K562 (cell line): ENCODE results near the gene EPC2. TPM values are rescaled to one million over a fixed set of nuclear protein-coding genes. Genes with fewer than 3 reads are reported as not detected.

ENCODE experiments used
- ATAC-seq: fragments of 200-7000 bp; cut with Tn5 transposase; 3 replicates; pipeline ENCODE4 v1.9.1; 2020; ENCODE audit warnings: moderate library complexity
- BruUV-seq: library from RNA; stranded (reverse); fragments of 400-500 nt; replicated peaks from 2 replicates; lab custom pipeline; 2021; lab: Mats Ljungman, UMichigan
- CTCF ChIA-PET: fragments of 300-600 bp; formaldehyde crosslinking; extraction: SDS; loops from one replicate; lab custom pipeline; 2021; ENCODE audit warnings: low intra/inter-chr PET ratio; lab: Yijun Ruan, JAX
- POLR2A ChIA-PET: fragments of 300-600, 350-650 bp; sonication (Branson Sonifier 250); formaldehyde crosslinking; extraction: SDS; loops from one replicate; lab custom pipeline; 2021; ENCODE audit warnings: antibody characterized with exemption, inconsistent platforms; lab: Yijun Ruan, JAX
- DNase-seq, 4 experiments: peaks; one replicate each; pipeline versions ENCODE4 v3.0.0 to v3.0.0-alpha.2; 2011 to 2018; ENCODE audit warnings: low spot score in 3 of 4, mixed read lengths in 3 of 4; ENCODE audit errors: extremely low read depth in 1 of 4
- FAIRE-seq: peaks from 2 replicates; lab custom pipeline; 2011; peaks lifted over from hg19 to GRCh38; lab: Jason Lieb, UNC
- H2AFZ ChIP-seq: 2 replicates; pipeline ENCODE4 v1.6.0; 2011; ENCODE audit warnings: low read depth, low read length, control low read depth, inconsistent platforms
- H3K27ac ChIP-seq: fragments of 200-600 bp; 3 replicates; pipeline ENCODE4 v1.8.0; 2011; ENCODE audit warnings: low read depth, mild to moderate bottlenecking, control low read depth, inconsistent platforms, low read length, moderate library complexity, mixed read lengths; ENCODE audit errors: extremely low read depth
- H3K27me3 ChIP-seq, 2 experiments: fragments of 300-600 bp in 1 of 2; 2 replicates in 1 of 2; 3 replicates in 1 of 2; pipeline versions ENCODE4 v1.6.0 to v1.8.0; 2011; ENCODE audit warnings: inconsistent platforms in 2 of 2, low read length in 2 of 2, mild to moderate bottlenecking in 1 of 2, mixed read lengths in 1 of 2, moderate library complexity in 1 of 2; ENCODE audit not compliant: control insufficient read depth in 2 of 2, insufficient read depth in 2 of 2
- H3K36me3 ChIP-seq: fragments of 300-600 bp; 3 replicates; pipeline ENCODE4 v1.8.0; 2011; ENCODE audit warnings: mild to moderate bottlenecking, low read length, inconsistent platforms; ENCODE audit not compliant: control insufficient read depth, insufficient read depth
- H3K4me1 ChIP-seq, 2 experiments: fragments of 200-600 bp in 1 of 2; replicated peaks in 1 of 2; 2 replicates in 1 of 2; 3 replicates in 1 of 2; pipeline versions ENCODE4 v1.5.1 to v1.8.0; 2011; ENCODE audit warnings: inconsistent platforms in 2 of 2, low read length in 2 of 2, mild to moderate bottlenecking in 1 of 2, mixed read lengths in 1 of 2, moderate library complexity in 1 of 2; ENCODE audit not compliant: control insufficient read depth in 2 of 2, insufficient read depth in 2 of 2
- H3K4me2 ChIP-seq: 2 replicates; pipeline ENCODE4 v1.6.1; 2011; ENCODE audit warnings: low read length, control low read depth, inconsistent platforms, mixed read lengths; ENCODE audit not compliant: insufficient read depth
- H3K4me3 ChIP-seq: fragments of 200-600 bp; sonication (generic), shearing (Covaris generic); 2 replicates; pipeline ENCODE4 v1.5.1; 2016; ENCODE audit warnings: control low read depth, inconsistent platforms
- H3K79me2 ChIP-seq: fragments of 200-600 bp; 3 replicates; pipeline ENCODE4 v1.8.0; 2011; ENCODE audit warnings: low read length, inconsistent platforms; ENCODE audit not compliant: control insufficient read depth, insufficient read depth
- H3K9ac ChIP-seq, 2 experiments: 2 replicates each; pipeline versions ENCODE4 v1.6.0 to v1.6.1; 2011; ENCODE audit warnings: low read depth in 2 of 2, low read length in 2 of 2, control low read depth in 1 of 2, inconsistent platforms in 1 of 2, mild to moderate bottlenecking in 1 of 2, mixed read lengths in 1 of 2; ENCODE audit not compliant: insufficient read depth in 1 of 2
- H3K9me1 ChIP-seq: one replicate; pipeline ENCODE4 v1.6.0; 2011; ENCODE audit warnings: inconsistent platforms, mild to moderate bottlenecking, low read length, moderate library complexity; ENCODE audit not compliant: control insufficient read depth, insufficient read depth
- H3K9me3 ChIP-seq: replicated peaks from 2 replicates; pipeline ENCODE4 v1.5.1; 2011; ENCODE audit warnings: low read depth, low read length, inconsistent platforms; ENCODE audit not compliant: control insufficient read depth, insufficient read depth
- H4K20me1 ChIP-seq: replicated peaks from 2 replicates; pipeline ENCODE4 v1.6.1; 2011; ENCODE audit warnings: low read length, inconsistent platforms, mixed read lengths; ENCODE audit not compliant: control insufficient read depth, insufficient read depth
- BRD4 ChIP-seq: fragments of 200-600 bp; sonication (generic); IDR thresholded peaks from 2 replicates; pipeline ENCODE4 v1.6.1; 2017; ENCODE audit warnings: inconsistent platforms
- CEBPB ChIP-seq: fragments of 450-650 bp; IDR thresholded peaks from 2 replicates; pipeline ENCODE4 v1.6.1; 2016; ENCODE audit warnings: missing genetic modification characterization, missing compliant biosample characterization
- MYBL2 ChIP-seq, 2 experiments: fragments of 450-650 bp in 1 of 2; sonication (generic) in 1 of 2; formaldehyde crosslinking in 1 of 2; IDR thresholded peaks; 2 replicates each; pipeline versions ENCODE4 v1.6.1 to v1.8.1; 2017 to 2022; ENCODE audit warnings: borderline replicate concordance in 1 of 2, inconsistent platforms in 1 of 2, low read depth in 1 of 2, mild to moderate bottlenecking in 1 of 2, missing genetic modification reagents in 1 of 2, moderate library complexity in 1 of 2
- NFIX ChIP-seq: fragments of 250-450 bp; sonication (Bioruptor Pico); IDR thresholded peaks from 2 replicates; pipeline ENCODE4 v1.4.0; 2020; ENCODE audit warnings: low read depth, mild to moderate bottlenecking, moderate library complexity
- NR4A1 ChIP-seq, 2 experiments: fragments of 250-450 bp in 1 of 2; fragments of 450-650 bp in 1 of 2; sonication (Bioruptor Pico) in 1 of 2; IDR thresholded peaks; 2 replicates each; pipeline versions ENCODE4 v1.4.0 to v1.6.1; 2016 to 2020; ENCODE audit warnings: mild to moderate bottlenecking in 2 of 2, missing compliant biosample characterization in 1 of 2, missing genetic modification characterization in 1 of 2, moderate library complexity in 1 of 2
- POLR3G ChIP-seq: IDR thresholded peaks from 2 replicates; pipeline ENCODE4 v1.6.1; 2011; ENCODE audit not compliant: insufficient read length, insufficient replicate concordance; ENCODE audit errors: extremely low read depth
- ZNF785 ChIP-seq: fragments of 250-450 bp; sonication (Bioruptor Pico); IDR thresholded peaks from 2 replicates; pipeline ENCODE4 v1.4.0; 2020; ENCODE audit warnings: mild to moderate bottlenecking
- in situ Hi-C: fragments of 300-500 bp; cut with MboI; formaldehyde crosslinking; loops from 4 replicates; pipeline ENCODE4 v1.15.0; 2018; ENCODE audit warnings: inconsistent platforms, mixed read lengths
- intact Hi-C: fragments of 100-400 bp; cut with micrococcal nuclease; formaldehyde crosslinking; loops from 2 replicates; pipeline ENCODE4 v1.14.2; 2022
- polyA plus RNA-seq, 8 experiments: library from polyadenylated mRNA; depleted of rRNA in 4 of 8; stranded (reverse) in 5 of 8; unstranded in 3 of 8; fragments of >200 nt; fragmentation: Nextera tagmentation in 2 of 8; fragmentation: Illumina TruSeq in 1 of 8; extraction: Ambion mirVana in 2 of 8; extraction: Trizol in 1 of 8; gene quantifications; 2 replicates each; pipeline versions ENCODE4 v1.2.1 to v1.2.3, GENCODE V29; 2011 to 2014; ENCODE audit warnings: inconsistent platforms in 1 of 8, missing spikeins in 1 of 8
- total RNA-seq, 7 experiments: library from RNA; depleted of rRNA in 6 of 7; stranded (reverse); fragments of >200 nt in 6 of 7; fragmentation: Illumina TruSeq in 2 of 7; extraction: Trizol in 2 of 7; gene quantifications; 2 replicates each; pipeline versions ENCODE4 v1.2.1 to v1.2.3, GENCODE V29; 2011 to 2021; ENCODE audit warnings: low replicate concordance in 1 of 7

The EPC2 gene
- total and polyA plus RNA-seq, 9 of the 15 experiments (the other 6 are each of a cell fraction or from before 2014, with no cell fraction given) = 7.0 to 35.8 (median 29.1) TPM

GRCh38 chr2:148664229-148664628, 19.7 kb downstream of the EPC2 start (continued):
- no peak for TF ChIP-seq NR4A1 (CRISPR knock-in tag; IDR thresholded peaks at IDR 0.05)
- no peak for TF ChIP-seq NR4A1 (tag; IDR thresholded peaks at IDR 0.05)
- TF ChIP-seq POLR3G = no peak
- no peak for TF ChIP-seq MYBL2 (IDR thresholded peaks at IDR 0.05; ENCODE audit: low read depth)
- TF ChIP-seq MYBL2 (CRISPR knock-in tag; IDR thresholded peaks at IDR 0.05; ENCODE audit: borderline replicate concordance) = no peak
- TF ChIP-seq CEBPB (tag) = no peak
- TF ChIP-seq ZNF785 (CRISPR knock-in tag) = no peak

- ChIA-PET POLR2A (no interaction called here), CTCF (no interaction called here)
- H2AFZ ChIP-seq = no peak overlapping the region
- no peak overlapping the region for H3K4me2 ChIP-seq
- H4K20me1 ChIP-seq = peaks cover 36% of the 10 kb centered on the region; the same call in 1 of the 2 replicates
- no peak overlapping the region for H3K9ac ChIP-seq
- H3K27ac ChIP-seq = no peak overlapping the region
- H3K36me3 ChIP-seq = no peaks in the 10 kb centered on the region
- in situ Hi-C loops = loop anchor here (25.0 kb wide), 1 partner anchor 896 kb away; no protein-coding TSS in a partner anchor
- intact Hi-C loops = no loop called here
- DNase-seq (no peak), ATAC-seq (no peak), FAIRE-seq (no peak)
- no peaks in the 10 kb centered on the region for H3K9me3 ChIP-seq
- no peaks in the 10 kb centered on the region for H3K27me3 ChIP-seq
- H3K9me1 ChIP-seq = no peaks in the 10 kb centered on the region
- no peak for TF ChIP-seq NFIX (CRISPR knock-in tag)
- TF ChIP-seq BRD4 = no peak
- BruUV-seq = no TSS peak
- H3K4me1 ChIP-seq = no peaks in the 10 kb centered on the region
- H3K79me2 ChIP-seq = peaks cover 84% of the 10 kb centered on the region
- no peak overlapping the region for H3K4me3 ChIP-seq
These were observed 22.0 kb downstream of the EPC2 start for GRCh38 chr2:148666555-148666954.
